A673 (cell line): Measurements from ENCODE around the gene SSTR5. TPM values are rescaled to one million over a fixed set of nuclear protein-coding genes. Genes with fewer than 3 reads are reported as not detected.
A peak's percentile ranks its signal among the peaks of the same experiment; 100 is the strongest.

Source experiments
- BruUV-seq: library from RNA; stranded (reverse); fragments of 400-500 nt; replicated peaks from 2 replicates; lab custom pipeline; 2021; lab: Mats Ljungman, UMichigan
- CTCF ChIA-PET: fragments of 300-600 bp; sonication (Branson Sonifier 250); formaldehyde crosslinking; loops from one replicate; lab custom pipeline; 2022; ENCODE audit warnings: antibody characterized with exemption; lab: Charles Lee
- POLR2A ChIA-PET: fragments of 300-600 bp; sonication (Branson Sonifier 250); formaldehyde crosslinking; loops from one replicate; lab custom pipeline; 2022; ENCODE audit warnings: antibody characterized with exemption; ENCODE audit not compliant: low non-redundant PET; lab: Charles Lee
- DNase-seq: peaks from one replicate; pipeline ENCODE4 v3.0.0-alpha.2; 2015; ENCODE audit warnings: low spot score
- H3K27ac ChIP-seq: fragments of 200-600 bp; sonication (generic); 2 replicates; pipeline ENCODE4 v1.5.1; 2016; ENCODE audit warnings: mixed run types, low read depth, mild to moderate bottlenecking, mixed read lengths, antibody characterized with exemption, low read length; ENCODE audit not compliant: poor library complexity, severe bottlenecking
- H3K27me3 ChIP-seq: fragments of 200-600 bp; sonication (generic); replicated peaks from 2 replicates; pipeline ENCODE4 v1.6.1; 2017; ENCODE audit warnings: mixed run types, low read depth, mild to moderate bottlenecking, mixed read lengths, antibody characterized with exemption, low read length; ENCODE audit not compliant: insufficient read depth, poor library complexity
- H3K36me3 ChIP-seq: fragments of 200-600 bp; sonication (generic); 2 replicates; pipeline ENCODE4 v1.6.1; 2016; ENCODE audit warnings: mixed run types, mild to moderate bottlenecking, mixed read lengths, antibody characterized with exemption, low read length; ENCODE audit not compliant: insufficient read depth, poor library complexity, severe bottlenecking
- H3K4me1 ChIP-seq: fragments of 200-600 bp; sonication (generic); 2 replicates; pipeline ENCODE4 v1.6.1; 2017; ENCODE audit warnings: mixed run types, mild to moderate bottlenecking, mixed read lengths, antibody characterized with exemption, low read length; ENCODE audit not compliant: insufficient read depth, poor library complexity, severe bottlenecking
- H3K4me3 ChIP-seq: fragments of 200-600 bp; sonication (generic); 2 replicates; pipeline ENCODE4 v1.5.1; 2016; ENCODE audit warnings: low read depth, mixed run types, mild to moderate bottlenecking, mixed read lengths, low read length; ENCODE audit not compliant: poor library complexity, severe bottlenecking
- H3K9me3 ChIP-seq: fragments of 200-600 bp; sonication (generic); 2 replicates; pipeline ENCODE4 v1.6.1; 2016; ENCODE audit warnings: mixed run types, low read depth, mild to moderate bottlenecking, mixed read lengths, antibody characterized with exemption, low read length; ENCODE audit not compliant: poor library complexity, severe bottlenecking
- CTCF ChIP-seq: fragments of 300-800, 200-600 bp; sonication (generic); conservative IDR thresholded peaks from 2 replicates; pipeline ENCODE4 v1.5.1; 2017; ENCODE audit warnings: low read depth, mild to moderate bottlenecking, antibody characterized with exemption, low read length, moderate library complexity, mixed read lengths
- EZH2 ChIP-seq: fragments of 200-600 bp; sonication (generic); IDR thresholded peaks from 2 replicates; pipeline ENCODE4 v1.6.1; 2017; ENCODE audit warnings: borderline replicate concordance, low read depth, mild to moderate bottlenecking, mixed read lengths, antibody characterized with exemption, low read length; ENCODE audit not compliant: poor library complexity, severe bottlenecking
- intact Hi-C: fragments of 100-400 bp; cut with micrococcal nuclease; formaldehyde crosslinking; loops from one replicate; pipeline ENCODE4 v1.10.0; 2022; ENCODE audit not compliant: unreplicated experiment
- total RNA-seq: library from RNA; stranded (reverse); gene quantifications from 2 replicates; pipeline ENCODE4 v1.2.3, GENCODE V29; 2021

The SSTR5 gene
- total RNA-seq, 1 experiment from 2014 or later: not detected

DNA sequence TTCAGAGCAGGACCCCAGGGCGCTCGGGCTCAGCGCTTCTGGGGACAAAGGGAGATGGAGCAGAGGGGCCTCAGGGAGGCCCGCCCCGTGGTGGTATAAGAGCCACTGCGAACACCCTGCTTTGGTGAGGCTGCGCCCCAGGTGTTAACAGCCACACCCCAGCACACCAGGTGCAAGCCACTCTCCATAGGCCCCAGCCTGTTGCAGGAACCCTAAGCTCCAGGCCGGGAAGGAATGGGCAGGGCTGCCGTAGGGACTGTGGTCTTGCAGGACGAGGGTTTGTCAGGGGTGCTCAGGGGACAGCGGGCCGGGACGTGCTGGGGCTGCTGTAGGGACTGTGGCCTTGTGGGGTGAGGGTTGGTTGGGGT is 17.0 kb upstream of the SSTR5 start:
- Histone ChIP-seq H3K4me3 (no peak overlapping the region), H3K4me1 (no peaks in the 10 kb centered on the region), H3K9me3 (no peaks in the 10 kb centered on the region), H3K36me3 (no peaks in the 10 kb centered on the region), H3K27ac (no peak overlapping the region), H3K27me3 (no peaks in the 10 kb centered on the region)
- DNase-seq: no peak
- intact Hi-C loops: loop anchor here (2.0 to 10.0 kb wide), 3 partner anchors 42 to 341 kb away; partner anchors contain the start of genes C1QTNF8 and METRN
- ChIA-PET POLR2A (no interaction called here), CTCF (no interaction called here)
- no TSS peak for BruUV-seq
- TF ChIP-seq CTCF (no peak), EZH2 (no peak)

- H3K4me1 ChIP-seq: no peaks in the 10 kb centered on the region
- no peak overlapping the region for H3K27ac ChIP-seq
- BruUV-seq: no TSS peak
- H3K4me3 ChIP-seq: no peak overlapping the region
- DNase-seq: no peak
- no peaks in the 10 kb centered on the region for H3K27me3 ChIP-seq
- POLR2A ChIA-PET: no interaction called here
- TF ChIP-seq EZH2 (no peak), CTCF (no peak)
- no peaks in the 10 kb centered on the region for H3K9me3 ChIP-seq
- intact Hi-C loops: loop anchor here (5.0 to 10.0 kb wide), 2 partner anchors 41 to 341 kb away; partner anchors contain the start of genes C1QTNF8 and METRN
- H3K36me3 ChIP-seq: no peaks in the 10 kb centered on the region
- CTCF ChIA-PET: interaction anchor here (1.0 kb wide), 1 partner anchor 12 kb away, joined by 3 read pairs; no protein-coding TSS in a partner anchor
Observed at GRCh38 chr16:1056196-1056595, 16.4 kb upstream of the SSTR5 start.

DNA sequence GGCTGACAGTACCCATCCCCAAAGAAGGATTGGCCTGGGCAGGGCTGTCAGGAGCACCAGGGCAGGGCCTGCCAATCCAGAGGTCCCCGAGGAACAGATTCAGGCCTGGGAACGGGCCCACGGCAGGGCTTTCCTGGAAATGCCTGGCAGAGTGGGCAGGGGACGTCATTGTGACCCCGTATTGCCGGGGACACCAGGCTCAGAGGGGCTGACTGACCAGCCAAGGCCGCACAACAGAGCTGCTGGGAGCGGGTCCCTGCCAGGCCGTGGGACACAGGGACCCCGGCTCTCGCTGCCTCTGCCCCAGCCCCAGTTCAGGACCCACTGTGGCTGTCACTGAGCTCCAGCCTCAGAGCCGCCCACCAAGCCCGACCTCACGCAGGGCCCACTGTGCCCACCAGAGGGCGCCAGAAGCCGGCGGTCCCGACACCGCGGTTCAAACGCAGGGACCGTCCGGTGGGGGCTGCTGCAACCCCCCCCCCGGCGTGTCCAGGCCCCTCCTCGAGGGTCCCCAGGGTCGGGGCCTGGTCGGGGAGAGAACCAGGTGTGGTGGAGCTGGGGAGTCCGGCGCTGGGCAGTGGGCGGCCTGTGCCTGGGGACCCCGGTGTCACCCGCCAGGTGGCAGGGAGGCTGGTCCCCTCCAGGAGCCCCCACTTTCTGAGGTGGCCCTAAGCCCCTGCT is 15.2 kb upstream of the SSTR5 start:
- CTCF ChIA-PET: interaction anchor here (0.5 to 1.2 kb wide), 15 partner anchors 9 to 399 kb away, joined by 3 to 11 read pairs (median 3); no protein-coding TSS in a partner anchor
- Histone ChIP-seq H3K36me3 (no peaks in the 10 kb centered on the region), H3K4me3 (no peak overlapping the region), H3K27ac (no peak overlapping the region), H3K27me3 (no peaks in the 10 kb centered on the region), H3K4me1 (no peaks in the 10 kb centered on the region), H3K9me3 (no peaks in the 10 kb centered on the region)
- DNase-seq: peak; percentile 57
- POLR2A ChIA-PET: no interaction called here
- no peak for TF ChIP-seq EZH2
- TF ChIP-seq CTCF: peak; percentile 96
- no TSS peak for BruUV-seq
- intact Hi-C loops: loop anchor here (5.0 to 10.0 kb wide), 2 partner anchors 40 to 343 kb away; partner anchors contain the start of genes C1QTNF8 and METRN
